K562 (cell line): ENCODE results near the gene SBNO1.

Source experiments
- CBX5 ChIP-seq: IDR thresholded peaks from 2 replicates; pipeline ENCODE4 v1.6.1; 2014; ENCODE audit warnings: low read depth, borderline replicate concordance
- EGR1 ChIP-seq: fragments of 450-650 bp; conservative IDR thresholded peaks from 2 replicates; pipeline ENCODE4 v1.6.1; 2017; ENCODE audit warnings: mild to moderate bottlenecking
- EZH2 ChIP-seq: IDR thresholded peaks from 2 replicates; pipeline ENCODE4 v1.6.1; 2012; ENCODE audit warnings: low read depth, mild to moderate bottlenecking, inconsistent platforms, low read length, borderline replicate concordance
- MAX ChIP-seq: sonication (generic); formaldehyde crosslinking; IDR thresholded peaks from 2 replicates; pipeline ENCODE4 v1.9.0; 2022; ENCODE audit warnings: mild to moderate bottlenecking, missing genetic modification reagents
- NFYB ChIP-seq: IDR thresholded peaks from 2 replicates; pipeline ENCODE4 v1.6.1; 2011; ENCODE audit warnings: mild to moderate bottlenecking, moderate library complexity; ENCODE audit not compliant: insufficient read length; ENCODE audit errors: extremely low read depth
- SIN3A ChIP-seq, 2 experiments: fragments of 150-350 bp in 1 of 2; IDR thresholded peaks; 2 replicates each; pipeline ENCODE4 v1.6.1; 2011 to 2016; ENCODE audit warnings: borderline replicate concordance in 2 of 2, low read depth in 2 of 2, low read length in 2 of 2, mild to moderate bottlenecking in 2 of 2, moderate library complexity in 2 of 2; ENCODE audit not compliant: control insufficient read depth in 1 of 2
- ZNF280B ChIP-seq: fragments of 250-450 bp; sonication (Bioruptor Pico); IDR thresholded peaks from 2 replicates; pipeline ENCODE4 v1.5.1; 2021; ENCODE audit warnings: mild to moderate bottlenecking
- TF ChIP-seq, protein P1 (sequence below), 2 experiments: IDR thresholded peaks in 1 of 2; conservative IDR thresholded peaks in 1 of 2; 2 replicates each; pipeline ENCODE4 v1.6.1; 2016; ENCODE audit warnings: low read depth in 2 of 2, mild to moderate bottlenecking in 1 of 2, missing compliant biosample characterization in 1 of 2, missing genetic modification characterization in 1 of 2, moderate library complexity in 1 of 2
- TF ChIP-seq, protein P2 (sequence below): IDR thresholded peaks from 3 replicates; pipeline ENCODE4 v1.6.1; 2011; ENCODE audit warnings: borderline replicate concordance, mild to moderate bottlenecking; ENCODE audit not compliant: insufficient read length, insufficient read depth

DNA sequence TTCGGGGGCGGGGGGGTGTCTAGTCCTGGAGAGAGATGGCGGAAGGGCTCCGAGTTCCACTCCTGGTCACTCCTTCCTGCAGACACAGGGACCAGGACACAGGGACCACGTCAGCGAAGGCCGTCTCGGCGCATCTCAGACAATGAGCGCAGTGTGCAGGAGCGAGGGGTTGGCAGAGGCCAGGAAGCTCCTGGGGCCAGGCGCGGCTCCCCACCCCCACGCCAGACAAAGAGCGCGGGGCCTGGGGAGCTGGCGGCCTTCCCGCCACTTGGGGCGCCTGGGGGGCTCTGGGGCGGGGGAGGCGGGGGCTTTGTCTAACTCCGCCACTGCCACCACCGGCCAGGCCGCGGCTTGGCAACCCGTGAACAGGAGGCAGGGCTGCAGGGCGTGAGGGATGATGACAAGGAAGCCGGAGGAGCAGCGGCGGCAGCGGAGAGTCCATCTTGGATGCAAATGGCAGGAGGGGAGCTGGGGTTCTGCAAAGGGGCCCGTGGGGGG lies 95.2 kb downstream of the SBNO1 start:
- TF ChIP-seq, protein P1, sequence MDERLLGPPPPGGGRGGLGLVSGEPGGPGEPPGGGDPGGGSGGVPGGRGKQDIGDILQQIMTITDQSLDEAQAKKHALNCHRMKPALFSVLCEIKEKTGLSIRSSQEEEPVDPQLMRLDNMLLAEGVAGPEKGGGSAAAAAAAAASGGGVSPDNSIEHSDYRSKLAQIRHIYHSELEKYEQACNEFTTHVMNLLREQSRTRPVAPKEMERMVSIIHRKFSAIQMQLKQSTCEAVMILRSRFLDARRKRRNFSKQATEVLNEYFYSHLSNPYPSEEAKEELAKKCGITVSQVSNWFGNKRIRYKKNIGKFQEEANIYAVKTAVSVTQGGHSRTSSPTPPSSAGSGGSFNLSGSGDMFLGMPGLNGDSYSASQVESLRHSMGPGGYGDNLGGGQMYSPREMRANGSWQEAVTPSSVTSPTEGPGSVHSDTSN (CRISPR knock-in tag; IDR thresholded peaks at IDR 0.05; ENCODE audit: low read depth), result no peak
- TF ChIP-seq, protein P1 (tag; conservative IDR thresholded peaks at IDR 0.05; ENCODE audit: low read depth), result no peak
- TF ChIP-seq MAX (no peak), ZNF280B (CRISPR knock-in tag) (no peak), SIN3A (IDR thresholded peaks at IDR 0.05; ENCODE audit: borderline replicate concordance in 2 of 2, control insufficient read depth in 1 of 2, low read depth in 2 of 2, low read length in 2 of 2) (no peak), EZH2 (no peak), NFYB (no peak), EGR1 (no peak), CBX5 (no peak)
- TF ChIP-seq, protein P2, sequence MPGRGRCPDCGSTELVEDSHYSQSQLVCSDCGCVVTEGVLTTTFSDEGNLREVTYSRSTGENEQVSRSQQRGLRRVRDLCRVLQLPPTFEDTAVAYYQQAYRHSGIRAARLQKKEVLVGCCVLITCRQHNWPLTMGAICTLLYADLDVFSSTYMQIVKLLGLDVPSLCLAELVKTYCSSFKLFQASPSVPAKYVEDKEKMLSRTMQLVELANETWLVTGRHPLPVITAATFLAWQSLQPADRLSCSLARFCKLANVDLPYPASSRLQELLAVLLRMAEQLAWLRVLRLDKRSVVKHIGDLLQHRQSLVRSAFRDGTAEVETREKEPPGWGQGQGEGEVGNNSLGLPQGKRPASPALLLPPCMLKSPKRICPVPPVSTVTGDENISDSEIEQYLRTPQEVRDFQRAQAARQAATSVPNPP, result no peak
